Measurements from ENCODE around the gene FGD5. TPM values are rescaled to one million over a fixed set of nuclear protein-coding genes. Genes with fewer than 3 reads are reported as not detected.

FGD5 gene
- total RNA-seq, 1 donor from 2014 or later: 15.3 TPM

DNA sequence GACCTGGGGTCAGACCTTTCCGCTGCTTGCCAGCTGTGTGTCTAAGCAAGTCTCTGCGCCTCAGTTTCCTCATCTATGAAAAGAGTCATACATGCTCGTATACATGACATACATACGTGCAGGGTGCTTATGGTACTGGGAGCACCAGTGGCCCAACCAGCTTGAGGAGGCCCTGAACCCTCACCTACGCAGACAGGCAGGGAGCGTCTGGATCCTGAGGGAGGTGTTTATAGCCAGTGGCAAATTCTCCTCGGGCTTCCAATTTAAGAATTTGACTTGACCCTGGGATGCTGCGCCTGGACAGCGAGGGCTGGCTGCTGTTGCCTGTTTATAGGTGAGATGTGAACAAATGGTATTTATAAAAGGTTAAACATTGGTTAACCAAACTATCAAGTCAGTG is 17.7 kb upstream of the FGD5 start:
- H3K9me3 Mint-ChIP-seq: no peaks in the 10 kb centered on the region
- no peak for DNase-seq (ENCODE audit: extremely low spot score, unreplicated experiment)
- no peak overlapping the region for H3K27ac Mint-ChIP-seq
- H3K36me3 Mint-ChIP-seq: no peaks in the 10 kb centered on the region
- TF ChIP-seq CTCF (conservative IDR thresholded peaks at IDR 0.05): no peak
- H3K27me3 Mint-ChIP-seq: peaks cover 66% of the 10 kb centered on the region
- H3K4me1 Mint-ChIP-seq (ENCODE audit: unreplicated experiment): peaks cover 27% of the 10 kb centered on the region
- no peak overlapping the region for H3K4me3 Mint-ChIP-seq

DNA sequence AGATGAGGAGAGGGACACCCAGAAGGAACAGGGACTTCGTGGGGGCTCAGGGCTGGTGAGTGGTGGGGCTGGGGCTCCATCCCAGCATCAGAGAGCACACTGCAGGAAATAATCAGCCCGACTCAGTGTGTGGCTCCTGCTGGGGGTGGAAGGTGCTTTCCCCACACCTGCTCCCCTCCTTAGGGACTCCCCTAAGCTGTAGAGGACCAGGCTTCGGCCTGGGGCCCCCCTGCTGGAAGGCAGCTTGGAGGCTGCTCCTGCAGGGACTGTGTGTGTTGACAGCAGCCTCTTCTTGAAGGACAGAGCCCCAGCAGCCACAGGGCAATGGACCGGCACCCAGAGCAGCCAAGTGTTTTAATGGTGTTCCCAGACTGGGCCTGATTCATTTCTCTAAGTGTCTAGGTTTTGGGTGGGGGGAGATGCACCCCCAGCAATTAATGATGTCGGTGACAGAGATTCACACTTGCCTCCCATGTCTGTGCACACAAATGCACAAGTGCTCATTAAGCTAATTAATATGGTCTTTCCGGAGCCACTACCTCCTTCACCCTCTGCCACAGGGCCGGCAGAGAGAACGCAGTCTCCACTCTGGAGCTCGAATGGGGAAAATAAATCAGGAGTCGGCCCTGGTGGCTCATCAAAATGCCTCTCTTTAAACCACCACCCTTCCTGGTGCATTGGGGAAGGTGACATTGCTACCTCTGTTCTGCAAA is 16.9 kb upstream of the FGD5 start:
- peaks cover 68% of the 10 kb centered on the region for H3K27me3 Mint-ChIP-seq

DNA sequence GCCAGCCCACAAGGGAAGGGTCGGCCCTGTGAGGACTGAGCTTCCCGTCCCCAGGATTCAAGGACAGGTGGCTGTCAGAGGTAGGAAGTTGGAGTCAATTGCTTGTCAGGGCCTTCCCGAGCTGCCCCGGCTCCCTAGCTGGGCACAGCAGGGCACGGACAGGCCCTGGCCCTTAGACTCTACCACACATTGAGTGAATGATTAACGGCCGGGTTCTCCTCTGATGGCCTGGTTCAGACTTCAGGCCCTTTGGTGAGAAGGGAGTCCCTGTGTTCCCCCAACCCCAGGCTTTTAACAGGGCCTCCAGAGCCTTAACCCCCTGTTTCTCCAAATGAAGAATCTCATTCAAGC is 16.4 kb upstream of the FGD5 start:
- Mint-ChIP-seq H3K27me3 (peaks cover 70% of the 10 kb centered on the region), H3K9me3 (no peaks in the 10 kb centered on the region), H3K4me1 (ENCODE audit: unreplicated experiment) (peaks cover 20% of the 10 kb centered on the region), H3K36me3 (no peaks in the 10 kb centered on the region), H3K27ac (no peak overlapping the region), H3K4me3 (no peak overlapping the region)
- no peak for TF ChIP-seq CTCF (conservative IDR thresholded peaks at IDR 0.05)
- DNase-seq (ENCODE audit: extremely low spot score, unreplicated experiment): no peak

More for the DNA sequence above, 16.9 kb upstream of the FGD5 start:
- no peak for TF ChIP-seq CTCF (conservative IDR thresholded peaks at IDR 0.05)
- peaks cover 20% of the 10 kb centered on the region for H3K4me1 Mint-ChIP-seq (ENCODE audit: unreplicated experiment)
- H3K36me3 Mint-ChIP-seq: no peaks in the 10 kb centered on the region
- no peak overlapping the region for H3K4me3 Mint-ChIP-seq
- no peaks in the 10 kb centered on the region for H3K9me3 Mint-ChIP-seq
- no peak overlapping the region for H3K27ac Mint-ChIP-seq
- DNase-seq (ENCODE audit: extremely low spot score, unreplicated experiment): no peak

DNA sequence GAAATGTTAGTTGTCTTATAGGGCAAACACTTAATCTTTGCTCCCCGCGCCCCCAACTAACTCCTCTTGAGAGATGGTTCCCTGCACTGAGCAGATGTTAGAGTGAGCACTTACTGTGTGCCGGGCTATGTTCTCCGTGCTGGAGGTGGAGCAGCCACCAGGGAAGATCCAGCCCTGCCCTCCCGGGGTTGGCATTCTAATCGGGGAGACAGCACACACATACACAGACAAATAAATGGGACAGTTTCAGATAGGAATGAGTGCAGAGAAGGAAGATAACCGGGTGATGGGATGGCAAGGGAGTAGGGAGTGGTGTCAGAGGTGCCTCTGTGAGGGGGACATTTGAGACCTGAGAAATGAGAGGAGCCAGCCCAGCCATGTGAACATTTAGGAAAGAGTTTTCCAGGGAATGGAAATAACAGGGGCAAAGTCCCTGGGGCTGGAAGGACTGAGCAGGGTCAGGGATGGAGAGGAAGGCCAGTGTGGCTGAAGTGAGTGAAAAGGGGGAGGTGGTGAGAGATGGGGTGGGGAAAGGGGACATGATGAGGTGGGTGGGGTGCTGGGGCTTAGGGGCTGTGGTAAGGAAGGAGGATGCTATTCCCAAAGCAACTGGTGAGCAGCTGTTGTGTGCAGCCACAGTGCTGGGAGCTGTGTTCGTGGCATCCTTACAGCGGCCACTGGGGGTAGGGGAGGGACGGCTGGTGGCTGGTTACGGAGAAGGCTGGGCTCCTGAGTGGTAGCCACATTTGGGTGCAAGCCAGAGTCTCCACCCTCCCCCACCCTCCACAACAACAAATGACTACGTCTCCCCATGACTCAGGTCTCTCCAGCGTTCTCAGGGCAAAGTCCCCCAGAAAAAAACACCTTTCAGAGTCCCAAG is 15.4 kb upstream of the FGD5 start:
- no peak for DNase-seq (ENCODE audit: extremely low spot score, unreplicated experiment)
- no peak for TF ChIP-seq CTCF (conservative IDR thresholded peaks at IDR 0.05)
- no peak overlapping the region for H3K4me3 Mint-ChIP-seq
- no peak overlapping the region for H3K27ac Mint-ChIP-seq
- H3K27me3 Mint-ChIP-seq: peaks cover 76% of the 10 kb centered on the region
- H3K9me3 Mint-ChIP-seq: no peaks in the 10 kb centered on the region
- peaks cover 20% of the 10 kb centered on the region for H3K4me1 Mint-ChIP-seq (ENCODE audit: unreplicated experiment)
- no peaks in the 10 kb centered on the region for H3K36me3 Mint-ChIP-seq

DNA sequence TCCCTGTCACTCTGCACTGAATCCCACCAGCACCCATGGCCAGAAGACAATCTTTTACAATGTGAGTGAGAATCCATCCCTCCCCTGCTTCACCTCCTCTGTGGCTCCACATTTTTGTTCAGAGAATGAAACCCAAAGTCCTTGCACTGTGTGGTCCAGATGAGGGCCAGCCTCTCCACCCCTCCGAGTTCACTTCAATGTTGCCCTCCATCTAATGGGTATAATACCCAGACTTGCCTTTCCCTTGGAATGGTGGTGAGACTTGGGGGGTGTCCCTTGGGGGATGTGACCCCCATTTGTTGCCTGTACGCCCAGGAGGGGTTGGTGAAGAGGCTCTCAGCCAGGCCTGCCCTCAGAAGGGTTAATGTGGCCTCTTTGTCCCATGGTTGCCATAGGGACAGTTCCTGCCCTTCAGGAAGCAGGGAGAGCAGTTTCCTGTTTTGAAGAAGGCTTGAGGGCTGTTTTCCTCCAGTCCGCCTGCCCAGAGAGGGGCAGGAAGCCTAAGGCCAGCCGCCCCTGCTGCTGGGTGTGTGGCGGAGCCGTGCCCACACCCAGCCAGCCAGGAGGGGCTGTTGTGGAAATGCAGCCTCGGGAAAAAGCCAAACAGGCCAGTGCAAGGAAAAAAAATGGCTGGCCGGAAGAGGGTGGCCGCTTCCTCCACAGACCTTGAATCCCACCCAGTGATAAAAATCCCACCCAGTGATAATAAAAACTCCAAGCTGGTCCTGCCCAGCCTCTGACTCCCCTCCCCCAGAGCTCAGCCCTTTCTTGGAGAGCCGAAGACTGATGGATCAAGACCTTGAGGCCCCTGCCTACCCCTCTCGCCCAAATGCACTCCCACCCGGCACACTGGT is 14.6 kb upstream of the FGD5 start:
- H3K4me3 Mint-ChIP-seq: no peak overlapping the region
- peaks cover 20% of the 10 kb centered on the region for H3K4me1 Mint-ChIP-seq (ENCODE audit: unreplicated experiment)
- H3K9me3 Mint-ChIP-seq: no peaks in the 10 kb centered on the region
- H3K27me3 Mint-ChIP-seq: peaks cover 80% of the 10 kb centered on the region
- DNase-seq (ENCODE audit: extremely low spot score, unreplicated experiment): no peak
- no peaks in the 10 kb centered on the region for H3K36me3 Mint-ChIP-seq
- H3K27ac Mint-ChIP-seq: no peak overlapping the region
- TF ChIP-seq CTCF (conservative IDR thresholded peaks at IDR 0.05): no peak

Measured in type B pancreatic cell (in vitro differentiated cells).